HG02870 (cell line): Measurements from ENCODE around the gene POLR2I.
"Not testable (repeated sequence)": the region's sequence is repeated elsewhere in the genome, so short reads cannot be mapped to it uniquely, and the experiment has no call there.

Source experiments
- ATAC-seq: cut with Tn5 transposase; IDR thresholded peaks from one replicate; pipeline ENCODE4 v1.9.1; 2021; ENCODE audit warnings: mild to moderate bottlenecking, moderate library complexity; ENCODE audit not compliant: unreplicated experiment

Gene POLR2I

GRCh38 chr19:36101550-36102327, 12.9 kb downstream of the POLR2I start:
- no peak for ATAC-seq

GRCh38 chr19:36100476-36100875, 14.2 kb downstream of the POLR2I start:
- ATAC-seq = no peak

- ATAC-seq = no peak
These were observed 15.4 kb downstream of the POLR2I start for GRCh38 chr19:36099166-36099785.

DNA sequence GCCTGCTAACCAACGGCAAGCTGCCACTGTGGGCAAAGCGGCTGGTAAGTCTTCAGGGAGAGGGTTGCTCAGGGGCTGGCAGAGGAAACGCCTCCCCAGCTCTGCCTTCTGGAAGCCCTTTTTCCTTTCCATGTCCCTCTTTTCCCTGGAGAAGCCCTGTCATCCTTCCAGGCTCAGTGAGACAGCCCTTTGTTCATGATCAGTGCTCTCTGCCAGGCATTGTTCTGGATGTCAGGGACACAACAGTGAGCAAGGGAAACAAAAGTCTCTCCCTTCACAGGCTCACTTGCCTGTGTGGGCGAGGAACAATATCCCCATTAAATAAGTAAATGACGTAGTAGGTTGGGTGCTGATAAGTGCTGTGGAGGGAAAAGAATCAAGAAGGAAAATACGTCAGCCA, 17.6 kb downstream of the POLR2I start:
- ATAC-seq = no peak

- no peak for ATAC-seq
These were observed 21.0 kb downstream of the POLR2I start for GRCh38 chr19:36093687-36094086.

- ATAC-seq = no peak
These were observed 21.5 kb downstream of the POLR2I start for GRCh38 chr19:36093146-36093662.

GRCh38 chr19:36092566-36092965, 22.1 kb downstream of the POLR2I start:
- ATAC-seq = no peak

- ATAC-seq = no peak
These were observed 23.6 kb downstream of the POLR2I start for GRCh38 chr19:36090910-36091695.

DNA sequence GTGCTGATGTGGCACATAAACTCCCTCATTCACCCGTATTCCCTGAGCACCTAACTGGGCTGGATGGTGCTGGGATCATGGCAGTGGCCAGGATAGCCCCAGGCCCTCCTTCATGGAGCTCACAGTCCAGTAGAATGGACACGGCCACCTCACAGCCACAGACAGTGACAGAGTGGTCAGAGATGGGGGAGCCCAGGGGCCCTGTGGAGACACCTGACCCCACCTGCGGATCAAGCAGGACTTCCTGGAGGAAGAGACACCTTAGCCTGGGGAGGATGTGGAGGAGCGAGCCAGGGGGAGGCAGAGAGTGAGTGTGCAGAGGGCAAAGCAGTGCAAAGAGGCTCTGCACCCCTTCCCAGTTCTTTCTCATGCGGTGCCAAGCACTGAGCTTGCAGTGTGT, 24.8 kb downstream of the POLR2I start:
- ATAC-seq = no peak

DNA sequence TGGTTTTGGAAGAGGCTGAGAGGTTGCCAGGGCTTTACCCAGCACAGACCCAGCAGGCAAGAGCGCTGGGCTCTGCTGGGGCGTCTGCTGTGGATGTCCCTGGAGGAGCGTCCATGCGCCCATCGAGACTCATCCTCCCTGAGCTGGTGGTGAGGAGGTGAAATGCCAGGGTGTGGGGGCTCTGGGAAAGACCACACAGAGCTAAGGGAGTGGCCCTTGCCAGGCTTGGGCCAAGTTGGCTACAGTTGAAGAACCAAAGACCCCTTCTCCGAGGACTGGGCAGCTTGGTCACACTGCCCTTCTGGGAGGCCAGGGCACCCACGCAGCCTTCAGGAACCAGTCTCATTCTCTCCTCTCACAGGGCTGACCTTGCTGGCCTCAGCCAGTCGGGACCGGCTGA, 28.3 kb downstream of the POLR2I start:
- no peak for ATAC-seq

GRCh38 chr19:36084231-36085009, 30.3 kb downstream of the POLR2I start:
- ATAC-seq = no peak

DNA sequence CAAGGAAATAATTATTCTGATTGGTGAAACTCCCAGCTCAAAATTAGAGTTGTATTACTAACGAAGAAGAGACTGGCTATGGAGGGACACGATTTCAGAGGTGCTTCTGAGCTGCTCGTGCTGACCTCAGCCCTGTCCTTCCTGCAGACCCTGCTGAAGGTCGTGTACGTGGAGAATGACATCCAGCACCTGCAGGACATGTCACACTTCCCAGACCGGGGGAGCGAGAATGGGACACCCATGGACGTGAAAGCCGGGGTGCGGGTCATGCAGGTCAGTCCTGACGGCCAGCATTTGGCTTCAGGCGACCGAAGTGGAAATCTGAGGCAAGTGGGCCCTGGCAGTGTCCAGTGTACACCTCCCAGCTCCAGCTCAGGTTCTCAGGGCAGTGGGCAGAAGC, 31.8 kb downstream of the POLR2I start:
- no peak for ATAC-seq

DNA sequence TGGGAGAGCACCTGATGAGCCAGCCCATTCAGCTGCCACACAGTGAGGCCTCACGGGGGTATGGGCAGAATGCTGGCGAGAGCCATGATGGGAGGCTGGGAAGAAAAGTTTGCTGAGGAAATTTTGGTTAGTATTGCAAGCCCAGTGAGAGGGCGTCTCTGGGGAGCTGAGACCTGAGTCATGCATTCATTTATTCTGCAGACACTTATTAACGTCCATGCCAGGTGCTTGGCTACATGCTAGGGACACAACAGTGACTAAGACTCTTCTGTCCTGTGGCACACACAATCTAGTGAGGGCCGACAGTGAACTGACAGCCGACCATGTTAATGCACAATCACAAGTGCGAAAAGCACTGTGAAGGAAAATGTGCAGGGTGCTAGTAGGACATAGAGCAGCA, 32.8 kb downstream of the POLR2I start:
- no peak for ATAC-seq

DNA sequence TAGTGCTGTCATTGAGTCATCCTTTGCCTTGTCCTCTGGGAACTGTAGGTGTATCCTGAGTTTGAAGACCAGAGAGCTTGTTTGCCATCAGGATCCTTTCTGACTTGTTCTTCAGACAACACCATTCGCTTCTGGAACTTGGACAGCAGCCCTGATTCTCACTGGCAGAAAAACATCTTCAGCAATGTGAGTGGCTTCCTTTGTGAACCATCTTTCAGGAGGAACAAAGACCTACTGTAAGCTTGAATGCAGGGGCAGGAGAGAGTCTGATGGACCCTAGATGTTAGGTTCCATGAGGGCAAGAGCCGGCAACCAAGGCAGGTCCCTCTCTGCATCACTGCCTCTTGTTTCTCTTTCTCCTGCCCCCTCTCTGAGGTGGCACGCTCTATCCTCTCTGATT, 33.3 kb downstream of the POLR2I start:
- ATAC-seq = no peak

DNA sequence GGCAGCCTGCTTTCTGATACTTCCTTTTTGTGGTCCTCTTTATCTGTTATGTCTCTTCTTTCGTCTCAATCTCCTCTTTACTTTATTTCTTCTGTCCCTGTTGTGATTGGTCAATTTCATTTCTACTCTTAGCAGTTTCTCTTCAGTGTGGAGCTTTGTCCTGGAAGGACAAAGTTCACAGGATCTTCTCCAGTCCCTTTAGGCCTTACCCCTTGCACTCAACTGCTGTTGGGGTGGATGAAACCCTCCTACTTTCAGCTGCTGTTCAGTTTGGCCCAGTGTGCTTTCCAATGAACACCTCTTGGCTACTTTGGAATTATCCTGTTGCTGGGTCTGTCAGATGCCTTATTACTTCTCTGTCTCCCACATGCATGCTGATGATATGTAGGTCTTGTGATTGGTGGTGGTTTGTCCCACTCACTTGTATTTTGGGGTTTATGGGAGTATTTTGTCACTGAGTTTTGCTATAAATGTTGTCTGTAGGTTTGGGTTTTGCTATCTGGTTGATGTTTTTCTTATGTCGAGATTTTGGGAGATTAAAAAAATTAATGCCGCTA, 35.2 kb downstream of the POLR2I start:
- no peak for ATAC-seq

DNA sequence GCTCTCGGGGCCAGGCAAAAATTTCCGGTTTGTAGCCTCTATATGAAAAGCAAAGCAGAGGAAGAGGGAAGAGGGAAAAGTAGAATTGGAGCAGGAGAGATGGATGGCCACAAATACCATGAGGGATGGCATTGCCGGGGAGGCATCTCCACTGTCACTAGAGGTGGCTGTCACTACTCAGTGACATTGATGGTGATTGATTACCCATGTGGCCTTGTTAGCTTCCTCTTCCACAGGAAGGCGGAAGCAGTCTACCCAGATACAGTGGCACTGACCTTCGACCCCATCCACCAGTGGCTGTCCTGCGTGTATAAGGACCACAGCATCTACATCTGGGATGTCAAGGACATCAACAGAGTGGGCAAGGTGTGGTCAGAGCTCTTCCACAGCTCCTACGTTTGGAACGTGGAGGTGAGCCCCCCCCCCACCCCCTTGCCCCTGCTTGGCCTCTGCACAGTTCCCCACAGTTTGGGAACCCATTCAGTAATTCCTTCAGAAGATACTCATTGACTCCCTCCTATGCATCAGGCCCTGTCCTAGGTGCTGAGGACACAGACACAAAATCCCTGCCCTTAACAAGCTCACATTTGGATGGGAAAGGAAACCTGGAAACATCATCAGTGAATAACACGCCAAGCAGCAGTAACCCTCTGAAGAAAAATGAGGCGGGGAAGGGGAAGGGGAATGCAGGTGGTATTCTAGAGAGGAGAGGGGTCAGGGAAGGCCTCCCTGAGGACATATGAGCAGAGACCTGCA, 41.4 kb downstream of the POLR2I start:
- no peak for ATAC-seq

- ATAC-seq = no peak
These were observed 42.6 kb downstream of the POLR2I start for GRCh38 chr19:36072081-36072480.

DNA sequence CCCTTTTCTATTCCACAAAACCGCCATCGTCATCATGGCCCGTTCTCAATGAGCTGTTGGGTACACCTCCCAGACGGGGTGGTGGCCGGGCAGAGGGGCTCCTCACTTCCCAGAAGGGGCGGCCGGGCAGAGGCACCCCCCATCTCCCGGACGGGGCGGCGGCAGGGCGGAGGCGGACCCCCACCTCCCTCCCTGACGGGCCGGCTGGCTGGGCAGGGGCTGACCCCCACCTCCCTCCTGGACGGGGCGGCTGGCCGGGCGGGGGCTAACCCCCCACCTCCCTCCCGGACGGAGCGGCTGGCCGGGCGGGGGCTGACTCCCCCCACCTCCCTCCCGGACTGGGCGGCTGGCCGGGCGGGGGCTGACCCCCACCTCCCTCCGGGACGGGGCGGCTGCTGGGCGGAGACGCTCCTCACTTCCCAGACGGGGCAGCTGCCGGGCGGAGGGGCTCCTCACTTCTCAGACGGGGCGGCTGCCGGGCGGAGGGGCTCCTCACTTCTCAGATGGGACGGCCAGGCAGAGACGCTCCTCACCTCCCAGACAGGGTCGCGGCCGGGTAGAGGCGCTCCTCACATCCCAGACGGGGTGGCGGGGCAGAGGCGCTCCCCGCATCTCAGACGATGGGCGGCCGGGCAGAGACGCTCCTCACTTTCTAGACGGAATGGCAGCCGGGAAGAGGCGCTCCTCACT, 45.7 kb downstream of the POLR2I start:
- not testable (repeated sequence) for ATAC-seq

- no peak for ATAC-seq
These were observed 47.0 kb downstream of the POLR2I start for GRCh38 chr19:36067681-36068080.
